ENCODE data around the gene CDHR2.

GRCh38 chr5:176612008-176612407 is 62.9 kb downstream of the CDHR2 start:
- TF ChIP-seq CTCF (IDR thresholded peaks at IDR 0.05) (no peak), POLR2AphosphoS5 (IDR thresholded peaks at IDR 0.05) (no peak), POLR2A (IDR thresholded peaks at IDR 0.05) (no peak)
